Tibial artery (tissue), 4 donors: ENCODE results near the gene NOX4.

Source experiments
- DNase-seq, 2 donors: peaks; one replicate each; pipeline ENCODE4 v3.0.0-alpha.2; 2019
- H3K27ac ChIP-seq, 2 donors: fragments of 200-600 bp; sonication (generic) in 1 of 2; 1 replicate in 1 of 2; 2 replicates in 1 of 2; pipeline ENCODE4 v1.5.1; 2018 to 2019; ENCODE audit warnings: mild to moderate bottlenecking in 1 of 2
- H3K27me3 ChIP-seq, 2 donors: fragments of 200-600 bp; sonication (generic) in 1 of 2; one replicate each; pipeline versions ENCODE4 v1.5.1 to v1.6.0; 2016 to 2019
- H3K36me3 ChIP-seq, 3 donors: fragments of 200-600 bp; sonication (generic) in 2 of 3; one replicate each; pipeline ENCODE4 v1.5.1; 2016 to 2019; ENCODE audit warnings: mild to moderate bottlenecking in 2 of 3
- H3K4me1 ChIP-seq, 4 donors: fragments of 200-600 bp; sonication (generic) in 2 of 4; 1 replicate in 3 of 4; 2 replicates in 1 of 4; pipeline ENCODE4 v1.5.1; 2016 to 2019
- H3K4me3 ChIP-seq, 2 donors: fragments of 200-600 bp; sonication (generic) in 1 of 2; 1 replicate in 1 of 2; 2 replicates in 1 of 2; pipeline ENCODE4 v1.5.1; 2018 to 2019; ENCODE audit warnings: mild to moderate bottlenecking in 2 of 2
- H3K9me3 ChIP-seq, 3 donors: fragments of 200-600 bp; sonication (generic) in 1 of 3; one replicate each; pipeline ENCODE4 v1.5.1; 2016 to 2019
- CTCF ChIP-seq, 2 experiments: fragments of 200-600 bp in 1 of 2; fragments of 450-650 bp in 1 of 2; IDR thresholded peaks; one replicate each; pipeline ENCODE4 v1.5.1; 2017 to 2019; ENCODE audit warnings: antibody characterized with exemption in 2 of 2, mild to moderate bottlenecking in 1 of 2, moderate library complexity in 1 of 2
- intact Hi-C: fragments of 100-400 bp; cut with DNase I; formaldehyde crosslinking; loops from one replicate; pipeline ENCODE4 v1.15.0; 2023; ENCODE audit warnings: low total_unique reads

Gene NOX4

DNA sequence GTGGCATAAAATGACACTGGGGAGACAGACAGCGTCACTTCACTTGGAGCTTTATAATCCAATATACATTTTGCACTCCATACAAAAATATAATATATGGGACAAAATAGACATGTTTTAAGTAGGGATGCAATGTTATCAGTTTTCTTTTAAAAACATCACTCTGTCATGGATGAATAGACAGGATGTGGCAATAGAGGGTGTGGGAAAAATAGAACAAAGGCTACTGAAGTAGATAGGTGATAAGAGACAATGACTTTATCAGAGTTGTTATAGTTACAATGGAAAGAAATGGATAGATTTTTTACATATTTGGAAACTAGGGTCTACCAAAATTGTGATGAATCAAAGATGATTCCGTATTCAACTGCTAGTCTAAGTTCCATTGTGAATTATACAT lies 13.1 kb upstream of the NOX4 start:
- H3K36me3 ChIP-seq, result no peaks in the 10 kb centered on the region
- intact Hi-C loops, result no loop called here
- no peak for TF ChIP-seq CTCF (IDR thresholded peaks at IDR 0.05)
- H3K4me1 ChIP-seq, result peaks cover 0 to 18% (median 0%) of the 10 kb centered on the region in 4 donors
- H3K27ac ChIP-seq, result no peak overlapping the region
- no peak overlapping the region for H3K4me3 ChIP-seq
- no peaks in the 10 kb centered on the region for H3K9me3 ChIP-seq
- no peaks in the 10 kb centered on the region for H3K27me3 ChIP-seq
- DNase-seq, result no peak

DNA sequence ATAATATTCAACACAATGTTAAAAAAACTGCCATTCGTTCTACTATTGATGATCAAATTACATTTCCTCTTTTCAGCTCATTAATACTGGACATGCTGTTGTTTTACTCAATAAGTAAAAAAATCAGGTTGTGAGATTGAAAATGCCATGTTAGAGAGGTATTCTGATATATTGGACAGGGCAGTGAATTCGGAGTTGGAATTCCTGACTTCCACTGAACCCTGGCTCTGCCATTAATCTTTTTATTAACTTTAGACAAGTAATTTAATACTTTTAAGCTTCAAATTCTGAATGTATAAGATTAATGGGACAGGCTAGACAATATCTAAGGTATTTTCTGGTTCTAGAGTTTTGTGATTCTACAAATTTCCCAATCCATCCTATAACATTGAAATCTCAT lies 12.2 kb upstream of the NOX4 start:
- TF ChIP-seq CTCF (IDR thresholded peaks at IDR 0.05), result no peak
- Histone ChIP-seq H3K27ac (no peak overlapping the region), H3K4me3 (no peak overlapping the region), H3K9me3 (no peaks in the 10 kb centered on the region), H3K36me3 (no peaks in the 10 kb centered on the region), H3K4me1 (peaks cover 0 to 18% (median 0%) of the 10 kb centered on the region in 4 donors), H3K27me3 (no peaks in the 10 kb centered on the region)
- intact Hi-C loops, result no loop called here
- no peak for DNase-seq

DNA sequence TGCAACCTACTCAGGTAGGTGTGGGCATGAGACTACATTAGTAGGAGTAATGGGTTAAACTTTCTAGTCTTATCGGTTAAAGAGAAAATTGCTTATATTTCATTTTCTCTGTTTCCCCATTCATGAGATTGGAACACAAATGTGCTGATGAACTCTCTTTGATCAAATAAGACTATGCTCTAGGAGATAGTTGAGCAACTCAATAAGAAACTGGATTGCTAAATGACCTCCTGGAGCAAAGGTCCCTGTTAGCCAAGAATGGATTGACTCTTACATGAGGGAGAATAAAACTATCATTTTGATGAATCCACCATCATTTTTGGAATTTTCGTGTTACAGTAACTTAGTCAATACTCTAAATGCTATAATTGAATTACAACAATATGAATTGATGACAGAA lies 11.1 kb upstream of the NOX4 start:
- Histone ChIP-seq H3K4me3 (no peak overlapping the region), H3K36me3 (no peaks in the 10 kb centered on the region), H3K27ac (no peak overlapping the region), H3K4me1 (peaks cover 0 to 24% (median 0%) of the 10 kb centered on the region in 4 donors), H3K9me3 (no peaks in the 10 kb centered on the region), H3K27me3 (no peaks in the 10 kb centered on the region)
- no peak for DNase-seq
- intact Hi-C loops, result no loop called here
- TF ChIP-seq CTCF (IDR thresholded peaks at IDR 0.05), result no peak

DNA sequence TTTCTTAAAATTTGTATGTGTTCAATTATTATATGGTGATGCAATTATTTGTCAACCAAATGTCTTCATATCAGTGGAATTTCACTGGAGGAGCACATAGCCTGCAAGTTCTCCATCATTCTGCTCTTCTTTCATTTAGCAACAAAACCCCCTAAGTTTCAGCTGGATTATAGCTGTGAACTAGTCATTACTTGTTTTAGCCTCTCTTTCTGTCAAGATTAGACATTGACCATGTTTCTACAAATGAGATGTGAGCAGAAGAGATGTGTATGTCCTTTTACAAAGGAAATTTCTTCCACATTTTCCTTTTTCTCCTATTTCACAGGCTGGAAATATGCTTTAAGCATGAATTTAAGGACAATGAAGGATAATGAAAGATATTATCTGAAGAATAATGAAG lies 9.2 kb upstream of the NOX4 start:
- H3K27ac ChIP-seq, result peak overlapping the region in 1 of 2 donors; percentile 30
- H3K36me3 ChIP-seq, result no peaks in the 10 kb centered on the region
- H3K4me3 ChIP-seq, result no peak overlapping the region
- no peaks in the 10 kb centered on the region for H3K27me3 ChIP-seq
- peaks cover 0 to 41% (median 3%) of the 10 kb centered on the region in 4 donors for H3K4me1 ChIP-seq
- DNase-seq, result no peak
- H3K9me3 ChIP-seq, result no peaks in the 10 kb centered on the region
- TF ChIP-seq CTCF (IDR thresholded peaks at IDR 0.05), result no peak
- intact Hi-C loops, result no loop called here

- no peaks in the 10 kb centered on the region for H3K9me3 ChIP-seq
- peaks cover 0 to 49% (median 3%) of the 10 kb centered on the region in 4 donors for H3K4me1 ChIP-seq
- intact Hi-C loops, result no loop called here
- no peak for TF ChIP-seq CTCF (IDR thresholded peaks at IDR 0.05)
- no peak overlapping the region for H3K4me3 ChIP-seq
- H3K27me3 ChIP-seq, result no peaks in the 10 kb centered on the region
- no peak overlapping the region for H3K27ac ChIP-seq
- H3K36me3 ChIP-seq, result no peaks in the 10 kb centered on the region
- DNase-seq, result no peak
Measured at GRCh38 chr11:89498845-89499448, 7.8 kb upstream of the NOX4 start.

DNA sequence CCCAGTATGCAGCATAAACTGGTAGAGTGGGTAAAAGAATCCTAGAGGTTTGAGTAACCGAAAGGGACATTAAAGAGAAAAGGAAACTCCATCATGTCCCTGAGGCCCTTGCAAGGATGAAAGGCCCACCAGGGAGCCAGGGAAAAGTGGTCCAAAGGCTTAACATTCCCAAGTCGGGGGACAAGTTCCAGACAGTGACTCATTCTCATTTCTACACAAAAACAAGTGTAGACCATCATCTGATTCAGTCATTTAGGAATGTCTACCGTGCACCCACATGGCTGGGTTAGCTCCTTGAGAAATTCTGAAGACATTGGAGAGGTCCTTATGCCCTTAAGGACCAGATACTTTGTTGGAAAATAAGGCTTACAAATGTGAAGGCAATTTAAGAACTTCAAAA lies 4.8 kb upstream of the NOX4 start:
- no peak for TF ChIP-seq CTCF (IDR thresholded peaks at IDR 0.05)
- no peaks in the 10 kb centered on the region for H3K36me3 ChIP-seq
- H3K4me3 ChIP-seq, result no peak overlapping the region
- intact Hi-C loops, result no loop called here
- DNase-seq, result peak; percentile 69 to 74
- H3K27me3 ChIP-seq, result no peaks in the 10 kb centered on the region
- no peaks in the 10 kb centered on the region for H3K9me3 ChIP-seq
- H3K27ac ChIP-seq, result peak overlapping the region; percentile 39 to 91
- H3K4me1 ChIP-seq, result peaks cover 0 to 58% (median 9%) of the 10 kb centered on the region in 4 donors
